HepG2 (cell line): ENCODE measurements around the gene SNAP29. TPM values are rescaled to one million over a fixed set of nuclear protein-coding genes. Genes with fewer than 3 reads are reported as not detected.

Source experiments
- ATAC-seq: fragments of 200-7000 bp; cut with Tn5 transposase; 3 replicates; pipeline ENCODE4 v1.9.1; 2020; ENCODE audit warnings: mild to moderate bottlenecking, moderate library complexity
- BruUV-seq: library from RNA; stranded (reverse); fragments of 400-500 nt; replicated peaks from 2 replicates; lab custom pipeline; 2021; lab: Mats Ljungman, UMichigan
- CTCF ChIA-PET: fragments of 300-600 bp; formaldehyde crosslinking; extraction: SDS; loops from one replicate; lab custom pipeline; 2021; ENCODE audit warnings: low total read pairs, inconsistent platforms, low intra/inter-chr PET ratio; lab: Yijun Ruan, JAX
- POLR2A ChIA-PET: fragments of 350-600 bp; sonication (Branson Sonifier 250); formaldehyde crosslinking; loops from one replicate; lab custom pipeline; 2020; ENCODE audit warnings: antibody characterized with exemption, inconsistent platforms; lab: Yijun Ruan, JAX
- DNase-seq: peaks from one replicate; pipeline ENCODE4 v3.0.0-alpha.2; 2015; ENCODE audit warnings: low spot score
- FAIRE-seq: peaks from 3 replicates; lab custom pipeline; 2011; peaks lifted over from hg19 to GRCh38; lab: Jason Lieb, UNC
- H2AFZ ChIP-seq: one replicate; pipeline ENCODE4 v1.6.1; 2011; ENCODE audit warnings: low read length, inconsistent platforms
- H3K27ac ChIP-seq: fragments of 300-600 bp; 3 replicates; pipeline ENCODE4 v1.8.0; 2011; ENCODE audit warnings: mixed run types, mild to moderate bottlenecking, mixed read lengths, low read length, inconsistent platforms; ENCODE audit not compliant: insufficient read depth; ENCODE audit errors: extremely low read length
- H3K27me3 ChIP-seq, 2 experiments: fragments of 200-600 bp in 1 of 2; 2 replicates in 1 of 2; 3 replicates in 1 of 2; pipeline versions ENCODE4 v1.6.0 to v1.8.0; 2011; ENCODE audit warnings: low read length in 2 of 2, mild to moderate bottlenecking in 2 of 2, moderate library complexity in 2 of 2, inconsistent platforms in 1 of 2; ENCODE audit not compliant: insufficient read depth in 2 of 2, control insufficient read depth in 1 of 2
- H3K36me3 ChIP-seq, 2 experiments: fragments of 200-600 bp in 1 of 2; replicated peaks in 1 of 2; 2 replicates in 1 of 2; 3 replicates in 1 of 2; pipeline versions ENCODE4 v1.5.1 to v1.8.0; 2011; ENCODE audit warnings: low read length in 2 of 2, inconsistent platforms in 1 of 2; ENCODE audit not compliant: insufficient read depth in 2 of 2, control insufficient read depth in 1 of 2
- H3K4me1 ChIP-seq: 2 replicates; pipeline ENCODE4 v1.5.1; 2012; ENCODE audit warnings: low read length, inconsistent platforms; ENCODE audit not compliant: insufficient read depth
- H3K4me2 ChIP-seq: 2 replicates; pipeline ENCODE4 v1.6.0; 2011; ENCODE audit warnings: low read depth, low read length, inconsistent platforms
- H3K4me3 ChIP-seq, 3 experiments: fragments of 200-600 bp in 1 of 3; sonication (generic), shearing (Covaris generic) in 1 of 3; replicated peaks in 1 of 3; 2 replicates each; pipeline ENCODE4 v1.5.1; 2011 to 2016; ENCODE audit warnings: low read length in 3 of 3, inconsistent platforms in 2 of 3, low read depth in 2 of 3, mild to moderate bottlenecking in 2 of 3, control low read depth in 1 of 3, mixed read lengths in 1 of 3; ENCODE audit not compliant: insufficient read depth in 1 of 3
- H3K79me2 ChIP-seq: one replicate; pipeline ENCODE4 v1.6.1; 2011; ENCODE audit warnings: low read length, inconsistent platforms; ENCODE audit not compliant: insufficient read depth
- H3K9ac ChIP-seq: 2 replicates; pipeline ENCODE4 v1.6.0; 2011; ENCODE audit warnings: mild to moderate bottlenecking, low read depth, low read length, inconsistent platforms; ENCODE audit not compliant: insufficient read depth
- H3K9me3 ChIP-seq: 2 replicates; pipeline ENCODE4 v1.5.1; 2012; ENCODE audit warnings: mild to moderate bottlenecking, low read length
- H4K20me1 ChIP-seq: 2 replicates; pipeline ENCODE4 v1.6.0; 2011; ENCODE audit warnings: inconsistent platforms, mild to moderate bottlenecking, low read length, moderate library complexity; ENCODE audit not compliant: insufficient read depth
- ARNT ChIP-seq: fragments of 450-650 bp; IDR thresholded peaks from 2 replicates; pipeline ENCODE4 v1.6.1; 2017
- CREB1 ChIP-seq, 2 experiments: fragments of 450-650 bp in 1 of 2; IDR thresholded peaks; 2 replicates each; pipeline ENCODE4 v1.6.1; 2016 to 2017; ENCODE audit warnings: control low read depth in 1 of 2, mild to moderate bottlenecking in 1 of 2, missing compliant biosample characterization in 1 of 2, missing genetic modification characterization in 1 of 2
- E2F2 ChIP-seq: sonication (generic); formaldehyde crosslinking; IDR thresholded peaks from 2 replicates; pipeline ENCODE4 v1.4.0; 2020; ENCODE audit warnings: missing genetic modification reagents, borderline replicate concordance
- FOXA3 ChIP-seq: IDR thresholded peaks from 2 replicates; pipeline ENCODE4 v1.6.1; 2016; ENCODE audit warnings: missing genetic modification reagents, missing compliant biosample characterization
- ISX ChIP-seq: sonication (generic); formaldehyde crosslinking; conservative IDR thresholded peaks from 2 replicates; pipeline ENCODE4 v1.5.0; 2020; ENCODE audit warnings: missing genetic modification reagents
- KMT2A ChIP-seq: sonication (generic); formaldehyde crosslinking; IDR thresholded peaks from 2 replicates; pipeline ENCODE4 v1.4.0; 2020; ENCODE audit warnings: missing genetic modification reagents
- MBD4 ChIP-seq: IDR thresholded peaks from 2 replicates; pipeline ENCODE4 v1.6.1; 2012; ENCODE audit warnings: low read length, inconsistent platforms, borderline replicate concordance
- PITX1 ChIP-seq: sonication (generic); formaldehyde crosslinking; IDR thresholded peaks from 2 replicates; pipeline ENCODE4 v1.5.1; 2020; ENCODE audit warnings: mild to moderate bottlenecking, missing genetic modification reagents
- XRCC5 ChIP-seq: fragments of 200-400 bp; formaldehyde crosslinking; optimal IDR thresholded peaks from 2 replicates; pipeline ENCODE3; 2017; ENCODE audit warnings: mild to moderate bottlenecking, low read length
- ZMYM2 ChIP-seq: sonication (generic); formaldehyde crosslinking; IDR thresholded peaks from 2 replicates; pipeline ENCODE4 v1.8.0; 2022; ENCODE audit warnings: mild to moderate bottlenecking, missing genetic modification reagents
- ZNF121 ChIP-seq: sonication (generic); formaldehyde crosslinking; IDR thresholded peaks from 2 replicates; pipeline ENCODE4 v1.5.0; 2020; ENCODE audit warnings: mild to moderate bottlenecking, missing genetic modification reagents
- ZNF709 ChIP-seq: sonication (generic); formaldehyde crosslinking; IDR thresholded peaks from 2 replicates; pipeline ENCODE4 v1.5.0; 2020; ENCODE audit warnings: mild to moderate bottlenecking, missing genetic modification reagents
- ZZZ3 ChIP-seq: sonication (generic); formaldehyde crosslinking; IDR thresholded peaks from 2 replicates; pipeline ENCODE4 v1.4.0; 2020; ENCODE audit warnings: missing genetic modification reagents, mild to moderate bottlenecking, borderline replicate concordance
- WGBS: methylation state at CpG from one replicate; pipeline ENCODE4 v1.1.6; 2017; ENCODE audit warnings: low lambda C conversion rate; 5-methylcytosine and 5-hydroxymethylcytosine counted together
- in situ Hi-C: cut with HindIII; loops from 2 replicates; pipeline ENCODE4 v1.10.0; 2017; ENCODE audit warnings: low pct_unique_long_range_greater_than_20kb; ENCODE audit not compliant: extremely low pct_ligation_motif_present
- intact Hi-C: fragments of 100-400 bp; cut with micrococcal nuclease; formaldehyde crosslinking; loops from one replicate; pipeline ENCODE4 v1.10.0; 2022; ENCODE audit not compliant: unreplicated experiment
- polyA plus RNA-seq, 8 experiments: library from polyadenylated mRNA; depleted of rRNA in 3 of 8; stranded (reverse) in 7 of 8; unstranded in 1 of 8; fragments of >200 nt; fragmentation: Illumina TruSeq in 4 of 8; extraction: Trizol in 4 of 8; gene quantifications; 2 replicates each; pipeline versions ENCODE4 v1.2.1 to v1.2.3, GENCODE V29; 2011 to 2016; ENCODE audit warnings: low read depth in 4 of 8, missing spikeins in 1 of 8, mixed read lengths in 1 of 8; ENCODE audit not compliant: insufficient read depth in 1 of 8
- total RNA-seq, 5 experiments: library from RNA; depleted of rRNA; stranded (reverse); fragments of >200 nt; fragmentation: Illumina TruSeq; extraction: Trizol; gene quantifications; 2 replicates each; pipeline ENCODE4 v1.2.3, GENCODE V29; 2016; ENCODE audit warnings: low read depth in 1 of 5
- TF ChIP-seq, protein P1 (sequence below): sonication (generic); formaldehyde crosslinking; IDR thresholded peaks from 2 replicates; pipeline ENCODE4 v1.5.0; 2020; ENCODE audit warnings: missing genetic modification reagents
- TF ChIP-seq, protein P2 (sequence below): sonication (generic); formaldehyde crosslinking; IDR thresholded peaks from 2 replicates; pipeline ENCODE4 v1.4.0; 2020; ENCODE audit warnings: missing genetic modification reagents, borderline replicate concordance
- TF ChIP-seq, protein P3 (sequence below): sonication (generic); formaldehyde crosslinking; IDR thresholded peaks from 2 replicates; pipeline ENCODE4 v1.4.0; 2020; ENCODE audit warnings: missing genetic modification reagents, borderline replicate concordance

SNAP29 gene
- total and polyA plus RNA-seq, 2 of the 13 experiments (the other 11 are each of a cell fraction or from before 2014, with no cell fraction given) = 12.3 to 30.7 TPM

DNA sequence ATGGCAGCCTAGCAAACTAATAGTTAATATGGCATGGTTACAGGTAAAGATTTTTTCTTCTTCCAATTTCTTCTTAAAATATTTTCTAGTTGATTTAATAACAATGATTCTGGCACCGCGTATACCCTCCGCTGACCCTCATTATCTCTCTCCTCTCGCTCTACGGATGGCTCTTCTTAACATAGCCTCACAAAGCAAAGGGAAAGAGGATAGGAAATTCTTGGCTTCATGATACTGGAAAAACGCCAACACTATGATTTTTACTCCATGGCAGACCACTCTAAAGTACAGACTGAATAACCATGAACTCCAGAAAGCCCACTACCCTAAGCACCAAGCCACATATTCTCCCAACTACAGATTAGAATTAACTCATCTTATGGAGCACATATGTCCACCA is 6.3 kb upstream of the SNAP29 start (continued):
- TF ChIP-seq PITX1 (no peak), ISX (CRISPR knock-in tag) (no peak), CREB1 (IDR thresholded peaks at IDR 0.05) (no peak), CREB1 (CRISPR knock-in tag; IDR thresholded peaks at IDR 0.05) (no peak), ZMYM2 (CRISPR knock-in tag) (no peak), MBD4 (no peak), ZZZ3 (CRISPR knock-in tag) (no peak), ARNT (no peak), KMT2A (CRISPR knock-in tag) (no peak)
- TF ChIP-seq, protein P1, sequence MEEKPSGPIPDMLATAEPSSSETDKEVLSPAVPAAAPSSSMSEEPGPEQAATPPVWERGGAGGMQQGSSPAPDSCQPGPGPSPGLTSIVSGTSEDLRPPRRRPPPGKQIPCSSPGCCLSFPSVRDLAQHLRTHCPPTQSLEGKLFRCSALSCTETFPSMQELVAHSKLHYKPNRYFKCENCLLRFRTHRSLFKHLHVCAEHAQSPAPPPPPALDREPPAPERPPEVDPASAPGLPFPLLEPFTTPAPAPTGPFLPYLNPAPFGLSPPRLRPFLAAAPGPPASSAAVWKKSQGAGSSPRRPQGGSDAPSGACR (CRISPR knock-in tag) = no peak

- H3K9me3 ChIP-seq = no peaks in the 10 kb centered on the region
- H3K79me2 ChIP-seq = peaks cover 82% of the 10 kb centered on the region
- WGBS = 98% methylated on average over 3 of the region's 3 CpGs
- no peaks in the 10 kb centered on the region; a peak in 1 of 5 replicates for H3K27me3 ChIP-seq
- H3K4me2 ChIP-seq = no peak overlapping the region
- intact Hi-C loops = no loop called here
- in situ Hi-C loops = loop anchor here (10.0 kb wide), 1 partner anchor 58 kb away; no protein-coding TSS in a partner anchor
- peaks cover 48% of the 10 kb centered on the region for H3K4me1 ChIP-seq
- H4K20me1 ChIP-seq = peaks cover 17% of the 10 kb centered on the region; the same call in 1 of the 2 replicates
- BruUV-seq = no TSS peak
- H2AFZ ChIP-seq = no peak overlapping the region
- ChIA-PET CTCF (no interaction called here), POLR2A (no interaction called here)
- H3K4me3 ChIP-seq = no peak overlapping the region
- no peak for FAIRE-seq
- H3K27ac ChIP-seq = no peak overlapping the region
- DNase-seq = no peak
- H3K9ac ChIP-seq = no peak overlapping the region
- H3K36me3 ChIP-seq = no peaks in the 10 kb centered on the region
- ATAC-seq = no peak
- TF ChIP-seq ZNF121 (CRISPR knock-in tag) (no peak), FOXA3 (CRISPR knock-in tag) (no peak), XRCC5 (no peak), ZNF709 (CRISPR knock-in tag) (no peak), E2F2 (CRISPR knock-in tag) (no peak)
- TF ChIP-seq, protein P2, sequence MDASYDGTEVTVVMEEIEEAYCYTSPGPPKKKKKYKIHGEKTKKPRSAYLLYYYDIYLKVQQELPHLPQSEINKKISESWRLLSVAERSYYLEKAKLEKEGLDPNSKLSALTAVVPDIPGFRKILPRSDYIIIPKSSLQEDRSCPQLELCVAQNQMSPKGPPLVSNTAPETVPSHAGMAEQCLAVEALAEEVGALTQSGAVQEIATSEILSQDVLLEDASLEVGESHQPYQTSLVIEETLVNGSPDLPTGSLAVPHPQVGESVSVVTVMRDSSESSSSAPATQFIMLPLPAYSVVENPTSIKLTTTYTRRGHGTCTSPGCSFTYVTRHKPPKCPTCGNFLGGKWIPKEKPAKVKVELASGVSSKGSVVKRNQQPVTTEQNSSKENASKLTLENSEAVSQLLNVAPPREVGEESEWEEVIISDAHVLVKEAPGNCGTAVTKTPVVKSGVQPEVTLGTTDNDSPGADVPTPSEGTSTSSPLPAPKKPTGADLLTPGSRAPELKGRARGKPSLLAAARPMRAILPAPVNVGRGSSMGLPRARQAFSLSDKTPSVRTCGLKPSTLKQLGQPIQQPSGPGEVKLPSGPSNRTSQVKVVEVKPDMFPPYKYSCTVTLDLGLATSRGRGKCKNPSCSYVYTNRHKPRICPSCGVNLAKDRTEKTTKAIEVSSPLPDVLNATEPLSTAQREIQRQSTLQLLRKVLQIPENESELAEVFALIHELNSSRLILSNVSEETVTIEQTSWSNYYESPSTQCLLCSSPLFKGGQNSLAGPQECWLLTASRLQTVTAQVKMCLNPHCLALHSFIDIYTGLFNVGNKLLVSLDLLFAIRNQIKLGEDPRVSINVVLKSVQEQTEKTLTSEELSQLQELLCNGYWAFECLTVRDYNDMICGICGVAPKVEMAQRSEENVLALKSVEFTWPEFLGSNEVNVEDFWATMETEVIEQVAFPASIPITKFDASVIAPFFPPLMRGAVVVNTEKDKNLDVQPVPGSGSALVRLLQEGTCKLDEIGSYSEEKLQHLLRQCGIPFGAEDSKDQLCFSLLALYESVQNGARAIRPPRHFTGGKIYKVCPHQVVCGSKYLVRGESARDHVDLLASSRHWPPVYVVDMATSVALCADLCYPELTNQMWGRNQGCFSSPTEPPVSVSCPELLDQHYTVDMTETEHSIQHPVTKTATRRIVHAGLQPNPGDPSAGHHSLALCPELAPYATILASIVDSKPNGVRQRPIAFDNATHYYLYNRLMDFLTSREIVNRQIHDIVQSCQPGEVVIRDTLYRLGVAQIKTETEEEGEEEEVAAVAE (CRISPR knock-in tag) = no peak
- TF ChIP-seq, protein P3, sequence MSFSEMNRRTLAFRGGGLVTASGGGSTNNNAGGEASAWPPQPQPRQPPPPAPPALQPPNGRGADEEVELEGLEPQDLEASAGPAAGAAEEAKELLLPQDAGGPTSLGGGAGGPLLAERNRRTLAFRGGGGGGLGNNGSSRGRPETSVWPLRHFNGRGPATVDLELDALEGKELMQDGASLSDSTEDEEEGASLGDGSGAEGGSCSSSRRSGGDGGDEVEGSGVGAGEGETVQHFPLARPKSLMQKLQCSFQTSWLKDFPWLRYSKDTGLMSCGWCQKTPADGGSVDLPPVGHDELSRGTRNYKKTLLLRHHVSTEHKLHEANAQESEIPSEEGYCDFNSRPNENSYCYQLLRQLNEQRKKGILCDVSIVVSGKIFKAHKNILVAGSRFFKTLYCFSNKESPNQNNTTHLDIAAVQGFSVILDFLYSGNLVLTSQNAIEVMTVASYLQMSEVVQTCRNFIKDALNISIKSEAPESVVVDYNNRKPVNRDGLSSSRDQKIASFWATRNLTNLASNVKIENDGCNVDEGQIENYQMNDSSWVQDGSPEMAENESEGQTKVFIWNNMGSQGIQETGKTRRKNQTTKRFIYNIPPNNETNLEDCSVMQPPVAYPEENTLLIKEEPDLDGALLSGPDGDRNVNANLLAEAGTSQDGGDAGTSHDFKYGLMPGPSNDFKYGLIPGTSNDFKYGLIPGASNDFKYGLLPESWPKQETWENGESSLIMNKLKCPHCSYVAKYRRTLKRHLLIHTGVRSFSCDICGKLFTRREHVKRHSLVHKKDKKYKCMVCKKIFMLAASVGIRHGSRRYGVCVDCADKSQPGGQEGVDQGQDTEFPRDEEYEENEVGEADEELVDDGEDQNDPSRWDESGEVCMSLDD (CRISPR knock-in tag) = no peak
These were observed 5.6 kb upstream of the SNAP29 start for GRCh38 chr22:20853236-20853660.
